HT-29 (cell line): ENCODE results near the gene LYAR. TPM values are rescaled to one million over a fixed set of nuclear protein-coding genes. Genes with fewer than 3 reads are reported as not detected.
A peak's percentile ranks its signal among the peaks of the same experiment; 100 is the strongest.

ENCODE experiments used
- DNase-seq: peaks from one replicate; pipeline ENCODE4 v3.0.0-alpha.2; 2015; ENCODE audit warnings: low spot score
- total RNA-seq: library from RNA; depleted of rRNA; stranded (reverse); fragments of >200 nt; shearing (Covaris generic); gene quantifications from 2 replicates; pipeline ENCODE4 v1.2.3, GENCODE V29; 2014

The LYAR gene
- total RNA-seq, 1 experiment from 2014 or later = 25.4 TPM

- no peak for DNase-seq
Observed at GRCh38 chr4:4317496-4318232, 27.7 kb upstream of the LYAR start.

- no peak for DNase-seq
Observed at GRCh38 chr4:4316150-4316495, 26.2 kb upstream of the LYAR start.

GRCh38 chr4:4315461-4316149 is 25.7 kb upstream of the LYAR start:
- DNase-seq = no peak

- no peak for DNase-seq
Observed at GRCh38 chr4:4311193-4311592, 21.2 kb upstream of the LYAR start.

GRCh38 chr4:4308800-4309441 is 19.0 kb upstream of the LYAR start:
- no peak for DNase-seq

- no peak for DNase-seq
Observed at GRCh38 chr4:4306920-4307319, 17.0 kb upstream of the LYAR start.

- DNase-seq = no peak
Observed at GRCh38 chr4:4302416-4302815, 12.5 kb upstream of the LYAR start.

- no peak for DNase-seq
Observed at GRCh38 chr4:4302001-4302400, 12.0 kb upstream of the LYAR start.

- DNase-seq = no peak
Observed at GRCh38 chr4:4299006-4299405, 9.1 kb upstream of the LYAR start.

GRCh38 chr4:4296283-4296846 is 6.4 kb upstream of the LYAR start:
- no peak for DNase-seq

- no peak for DNase-seq
Observed at GRCh38 chr4:4293279-4293678, 3.3 kb upstream of the LYAR start.

GRCh38 chr4:4289597-4289940 is 385 bp downstream of the LYAR start:
- no peak for DNase-seq

- peak; percentile 5 for DNase-seq
Observed at GRCh38 chr4:4289055-4289454, 899 bp downstream of the LYAR start.

- no peak for DNase-seq
Observed at GRCh38 chr4:4288098-4288497, 1.9 kb downstream of the LYAR start.

- no peak for DNase-seq
Observed at GRCh38 chr4:4284827-4285618, 4.9 kb downstream of the LYAR start.

- DNase-seq = no peak
Observed at GRCh38 chr4:4281787-4282186, 8.2 kb downstream of the LYAR start.

- DNase-seq = no peak
Observed at GRCh38 chr4:4277531-4277930, 12.4 kb downstream of the LYAR start.

GRCh38 chr4:4274226-4274625 is 15.7 kb downstream of the LYAR start:
- no peak for DNase-seq

- no peak for DNase-seq
Observed at GRCh38 chr4:4271912-4272311, 18.0 kb downstream of the LYAR start.

GRCh38 chr4:4270529-4270928 is 19.4 kb downstream of the LYAR start:
- DNase-seq = no peak

GRCh38 chr4:4269856-4270255 is 20.1 kb downstream of the LYAR start:
- no peak for DNase-seq

- no peak for DNase-seq
Observed at GRCh38 chr4:4269331-4269731, 20.6 kb downstream of the LYAR start.
